Measurements from ENCODE around the gene FOXP1. TPM values are rescaled to one million over a fixed set of nuclear protein-coding genes. Genes with fewer than 3 reads are reported as not detected.

FOXP1 gene
- total and polyA plus RNA-seq, 2 donors from 2014 or later: 6.7 to 87.2 TPM

- H3K27me3 ChIP-seq (ENCODE audit: control insufficient read depth, insufficient read depth, low read length): no peaks in the 10 kb centered on the region
- peaks cover 0 to 4% (median 2%) of the 10 kb centered on the region in 3 donors for H3K4me1 ChIP-seq (ENCODE audit: control insufficient read depth in 2 of 3, insufficient read depth in 2 of 3, low read depth in 1 of 3, low read length in 3 of 3)
- H3K4me3 ChIP-seq (ENCODE audit: low read length in 3 of 3): no peak overlapping the region
- H3K9ac ChIP-seq (ENCODE audit: low read length in 3 of 3): no peak overlapping the region
- TF ChIP-seq CTCF (IDR thresholded peaks at IDR 0.05; ENCODE audit: borderline replicate concordance, extremely low read depth, insufficient read depth): no peak
- no peaks in the 10 kb centered on the region for H3K36me3 ChIP-seq (ENCODE audit: control insufficient read depth in 2 of 3, insufficient read depth in 3 of 3, low read length in 3 of 3)
- no peak for FAIRE-seq
- H3K27ac ChIP-seq (ENCODE audit: low read depth in 2 of 2, low read length in 2 of 2): no peak overlapping the region
- DNase-seq: no peak
- H3K9me3 ChIP-seq (ENCODE audit: control insufficient read depth in 2 of 3, insufficient read depth in 1 of 3, low read length in 3 of 3): no peaks in the 10 kb centered on the region
- intact Hi-C loops (cut with DNase I): no loop called here
Measured at GRCh38 chr3:71125738-71126137, 457.8 kb downstream of the FOXP1 start.

- Histone ChIP-seq H3K36me3 (ENCODE audit: control insufficient read depth in 2 of 3, insufficient read depth in 3 of 3, low read length in 3 of 3) (no peaks in the 10 kb centered on the region), H3K27ac (ENCODE audit: low read depth in 2 of 2, low read length in 2 of 2) (no peak overlapping the region), H3K27me3 (ENCODE audit: control insufficient read depth, insufficient read depth, low read length) (no peaks in the 10 kb centered on the region), H3K4me3 (ENCODE audit: low read length in 3 of 3) (no peak overlapping the region), H3K4me1 (ENCODE audit: control insufficient read depth in 2 of 3, insufficient read depth in 2 of 3, low read depth in 1 of 3, low read length in 3 of 3) (peaks cover 0 to 4% (median 0%) of the 10 kb centered on the region in 3 donors), H3K9ac (ENCODE audit: low read length in 3 of 3) (no peak overlapping the region), H3K9me3 (ENCODE audit: control insufficient read depth in 2 of 3, insufficient read depth in 1 of 3, low read length in 3 of 3) (no peaks in the 10 kb centered on the region)
- peak; percentile 57 for FAIRE-seq
- intact Hi-C loops (cut with DNase I): no loop called here
- no peak for TF ChIP-seq CTCF (IDR thresholded peaks at IDR 0.05; ENCODE audit: borderline replicate concordance, extremely low read depth, insufficient read depth)
- no peak for DNase-seq
Measured at GRCh38 chr3:71124048-71124447, 459.5 kb downstream of the FOXP1 start.

- intact Hi-C loops (cut with DNase I): no loop called here
- Histone ChIP-seq H3K4me3 (ENCODE audit: low read length in 3 of 3) (no peak overlapping the region), H3K27me3 (ENCODE audit: control insufficient read depth, insufficient read depth, low read length) (no peaks in the 10 kb centered on the region), H3K9me3 (ENCODE audit: control insufficient read depth in 2 of 3, insufficient read depth in 1 of 3, low read length in 3 of 3) (no peaks in the 10 kb centered on the region), H3K27ac (ENCODE audit: low read depth in 2 of 2, low read length in 2 of 2) (no peak overlapping the region), H3K4me1 (ENCODE audit: control insufficient read depth in 2 of 3, insufficient read depth in 2 of 3, low read depth in 1 of 3, low read length in 3 of 3) (peaks cover 0 to 2% (median 0%) of the 10 kb centered on the region in 3 donors), H3K36me3 (ENCODE audit: control insufficient read depth in 2 of 3, insufficient read depth in 3 of 3, low read length in 3 of 3) (no peaks in the 10 kb centered on the region), H3K9ac (ENCODE audit: low read length in 3 of 3) (no peak overlapping the region)
- DNase-seq (no peak), FAIRE-seq (no peak)
- TF ChIP-seq CTCF (IDR thresholded peaks at IDR 0.05; ENCODE audit: borderline replicate concordance, extremely low read depth, insufficient read depth): no peak
Measured at GRCh38 chr3:71122641-71123040, 460.9 kb downstream of the FOXP1 start.
